ENCODE data around the gene SALL2. TPM values are rescaled to one million over a fixed set of nuclear protein-coding genes. Genes with fewer than 3 reads are reported as not detected.

Gene SALL2
- total and polyA plus RNA-seq, 10 of the 15 experiments (the other 5 are each of a cell fraction or from before 2014, with no cell fraction given): 1.6 to 6.2 (median 2.1) TPM

GRCh38 chr14:21510735-21511657 lies 15.2 kb downstream of the SALL2 start, which contains the start of gene METTL3 (continued):
- TF ChIP-seq ZNF687 (IDR thresholded peaks at IDR 0.05) (peak; percentile 59), ZSCAN29 (IDR thresholded peaks at IDR 0.05) (no peak), KLF5 (IDR thresholded peaks at IDR 0.05; ENCODE audit: partially characterized antibody) (peak; percentile 44), FOXK2 (IDR thresholded peaks at IDR 0.05) (no peak; the same call in 1 of the 2 replicates), USF2 (IDR thresholded peaks at IDR 0.05; ENCODE audit: borderline replicate concordance, low read depth, low read length) (no peak), NBN (IDR thresholded peaks at IDR 0.05) (peak; percentile 90), ZNF24 (IDR thresholded peaks at IDR 0.05) (no peak), CHD2 (IDR thresholded peaks at IDR 0.05; ENCODE audit: borderline replicate concordance, low read depth, low read length) (peak; percentile 44; the same call in 1 of the 2 replicates), BCL11A (IDR thresholded peaks at IDR 0.05; ENCODE audit: low read depth, low read length) (0 out of 2 replicates have a peak, but pooled peaks have one; percentile 9), IRF4 (IDR thresholded peaks at IDR 0.05; ENCODE audit: low read depth, low read length) (no peak), MEF2B (IDR thresholded peaks at IDR 0.05; ENCODE audit: partially characterized antibody, poor library complexity, severe bottlenecking) (peak; percentile 9), ETV6 (conservative IDR thresholded peaks at IDR 0.05 in 1 of 2, IDR thresholded peaks at IDR 0.05 in 1 of 2; ENCODE audit: borderline replicate concordance in 1 of 2, low read depth in 1 of 2) (no peak), MYC (IDR thresholded peaks at IDR 0.05; ENCODE audit: insufficient read depth, insufficient read length, insufficient replicate concordance, low read length, severe bottlenecking) (no peak), ZNF274 (IDR thresholded peaks at IDR 0.05; ENCODE audit: insufficient read depth, insufficient read length) (no peak), HCFC1 (IDR thresholded peaks at IDR 0.05; ENCODE audit: low read length) (peak; percentile 95), CEBPB (IDR thresholded peaks at IDR 0.05; ENCODE audit: borderline replicate concordance in 1 of 2, low read depth in 2 of 2, low read length in 2 of 2) (no peak), EZH2 (IDR thresholded peaks at IDR 0.05; ENCODE audit: borderline replicate concordance, control insufficient read depth, low read depth, low read length) (no peak), ELK1 (IDR thresholded peaks at IDR 0.05; ENCODE audit: low read depth, low read length) (peak; percentile 84; the same call in 1 of the 2 replicates), RBBP5 (conservative IDR thresholded peaks at IDR 0.05) (no peak), EGR1 (IDR thresholded peaks at IDR 0.05; ENCODE audit: borderline replicate concordance in 1 of 2, low read depth in 2 of 2, low read length in 2 of 2) (0 out of 3 replicates have a peak, but pooled peaks of 1 of the 2 experiments have one; percentile 1), SIX5 (IDR thresholded peaks at IDR 0.05; ENCODE audit: low read depth, low read length, severe bottlenecking) (peak; percentile 94), IRF3 (IDR thresholded peaks at IDR 0.05) (peak; percentile 39; the same call in 1 of the 2 replicates)

Data from GM12878 (cell line).